Measurements from ENCODE around the gene CNIH2. TPM values are rescaled to one million over a fixed set of nuclear protein-coding genes. Genes with fewer than 3 reads are reported as not detected.
"Not testable (repeated sequence)": the region's sequence is repeated elsewhere in the genome, so short reads cannot be mapped to it uniquely, and the experiment has no call there.

The CNIH2 gene
- total and polyA plus RNA-seq, 2 experiments from 2014 or later: 2.1 to 8.9 TPM

GRCh38 chr11:66299186-66299585 is 21.2 kb downstream of the CNIH2 start:
- no peaks in the 10 kb centered on the region for H3K36me3 ChIP-seq
- DNase-seq (ENCODE audit: low read depth in 1 of 2, low spot score in 1 of 2): no peak
- H3K9me3 ChIP-seq (ENCODE audit: low read depth): no peaks in the 10 kb centered on the region
- H3K4me3 ChIP-seq: no peak overlapping the region
- no peaks in the 10 kb centered on the region for H3K4me1 ChIP-seq (ENCODE audit: low read depth)
- no peak for TF ChIP-seq CTCF (IDR thresholded peaks at IDR 0.05; ENCODE audit: low read depth, low read length)
- no peak overlapping the region for H3K27ac ChIP-seq
- peaks cover 10% of the 10 kb centered on the region for H3K27me3 ChIP-seq

DNA sequence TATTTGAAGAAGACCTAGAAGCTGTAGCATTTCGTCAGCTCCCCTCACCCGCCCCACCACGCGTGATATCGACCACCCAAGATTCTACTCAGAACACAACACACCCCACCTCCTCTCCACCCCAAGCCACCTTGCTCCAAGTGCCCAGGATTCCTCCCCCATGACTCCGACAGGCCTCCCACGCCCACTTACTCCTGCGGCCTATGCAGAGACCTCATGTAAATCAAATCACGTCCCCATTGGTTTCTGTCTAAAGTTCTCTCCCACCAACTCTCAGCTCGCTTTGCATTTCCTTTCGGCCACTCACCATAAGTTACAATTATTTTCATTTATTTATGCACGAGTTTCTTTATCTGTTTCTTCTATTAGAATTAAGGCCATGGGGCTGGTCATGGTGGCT is 24.7 kb downstream of the CNIH2 start:
- Histone ChIP-seq H3K4me3 (no peak overlapping the region), H3K27me3 (no peaks in the 10 kb centered on the region), H3K4me1 (ENCODE audit: low read depth) (no peaks in the 10 kb centered on the region), H3K36me3 (no peaks in the 10 kb centered on the region), H3K9me3 (ENCODE audit: low read depth) (no peaks in the 10 kb centered on the region), H3K27ac (no peak overlapping the region)
- DNase-seq (ENCODE audit: low read depth in 1 of 2, low spot score in 1 of 2): no peak
- no peak for TF ChIP-seq CTCF (IDR thresholded peaks at IDR 0.05; ENCODE audit: low read depth, low read length)

DNA sequence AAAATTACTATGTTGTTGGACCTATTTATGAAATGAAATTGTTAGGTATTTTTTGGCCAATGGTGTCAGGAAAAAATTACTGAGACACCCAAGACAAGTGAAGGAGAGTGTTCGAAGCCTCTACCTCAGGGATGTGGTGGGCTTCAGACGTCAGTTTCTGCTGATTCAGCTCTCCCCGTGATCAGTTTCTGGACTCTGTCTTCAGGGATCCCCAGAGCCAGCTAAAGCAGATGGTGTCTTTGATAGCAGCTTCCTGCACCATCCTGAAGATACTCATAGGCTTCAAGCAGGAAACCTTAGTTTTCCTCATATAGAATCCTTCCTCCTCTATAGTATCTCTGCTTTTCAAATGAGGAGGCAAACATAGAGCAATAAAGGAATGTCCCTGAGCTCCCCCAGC is 31.5 kb downstream of the CNIH2 start:
- H3K9me3 ChIP-seq (ENCODE audit: low read depth): no peaks in the 10 kb centered on the region
- no peaks in the 10 kb centered on the region for H3K36me3 ChIP-seq
- no peak overlapping the region for H3K4me3 ChIP-seq
- H3K4me1 ChIP-seq (ENCODE audit: low read depth): peaks cover 12% of the 10 kb centered on the region
- no peak for TF ChIP-seq CTCF (IDR thresholded peaks at IDR 0.05; ENCODE audit: low read depth, low read length)
- DNase-seq (ENCODE audit: low read depth in 1 of 2, low spot score in 1 of 2): no peak
- no peak overlapping the region for H3K27ac ChIP-seq
- H3K27me3 ChIP-seq: no peaks in the 10 kb centered on the region

DNA sequence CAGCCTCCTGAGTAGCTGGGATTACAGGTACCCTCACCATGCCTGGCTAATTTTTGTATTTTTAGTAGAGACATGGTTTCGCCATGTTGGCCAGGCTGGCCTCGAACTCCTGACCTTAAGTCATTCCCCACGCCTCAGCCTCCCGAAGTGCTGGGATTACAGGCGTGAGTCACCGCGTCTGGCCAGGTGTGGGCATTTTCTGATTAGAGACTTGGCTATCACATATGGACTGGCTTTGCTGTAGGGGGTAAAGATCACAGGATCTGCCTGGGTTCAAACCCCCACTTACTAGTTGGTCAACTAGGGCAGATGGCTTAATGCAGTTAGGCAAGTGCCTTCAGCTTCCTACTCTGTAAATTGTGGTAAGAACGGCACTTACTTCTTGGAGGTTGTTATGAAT is 32.3 kb downstream of the CNIH2 start:
- TF ChIP-seq CTCF (IDR thresholded peaks at IDR 0.05; ENCODE audit: low read depth, low read length): no peak
- Histone ChIP-seq H3K4me1 (ENCODE audit: low read depth) (peaks cover 12% of the 10 kb centered on the region), H3K27ac (no peak overlapping the region), H3K27me3 (no peaks in the 10 kb centered on the region), H3K4me3 (no peak overlapping the region), H3K36me3 (no peaks in the 10 kb centered on the region), H3K9me3 (ENCODE audit: low read depth) (no peaks in the 10 kb centered on the region)
- no peak for DNase-seq (ENCODE audit: low read depth in 1 of 2, low spot score in 1 of 2)

- H3K27ac ChIP-seq: peak overlapping the region; percentile 84
- not testable (repeated sequence) for H3K36me3 ChIP-seq; DNase-seq (ENCODE audit: low read depth in 1 of 2, low spot score in 1 of 2); H3K9me3 ChIP-seq (ENCODE audit: low read depth); H3K4me3 ChIP-seq; H3K27me3 ChIP-seq
- H3K4me1 ChIP-seq (ENCODE audit: low read depth): peaks cover 12% of the 10 kb centered on the region
Observed at GRCh38 chr11:66310803-66311440, 32.9 kb downstream of the CNIH2 start.

DNA sequence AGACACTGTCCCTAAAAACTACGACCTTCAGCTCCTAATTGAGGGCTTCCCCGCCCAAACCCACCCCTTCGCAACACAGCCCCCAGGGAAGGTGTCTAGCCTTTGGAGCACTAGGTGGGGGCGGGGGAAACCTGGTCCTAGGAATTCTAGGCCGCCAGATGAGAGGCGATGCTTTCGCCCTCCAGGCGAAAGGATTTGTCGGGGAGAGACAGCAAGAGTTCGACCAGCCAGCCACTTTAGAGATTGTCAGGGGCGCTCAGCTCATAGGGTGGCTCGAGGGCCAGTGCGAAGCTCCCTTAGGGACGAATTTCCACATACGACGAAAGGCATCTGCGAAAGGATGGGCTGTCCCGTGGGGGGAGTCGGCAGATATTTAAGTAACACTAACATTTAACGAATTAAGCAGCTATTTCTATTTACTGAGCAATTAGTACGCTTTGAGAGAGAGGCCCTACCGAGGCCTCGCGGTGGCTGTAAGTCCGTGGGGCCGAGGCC is 33.5 kb downstream of the CNIH2 start:
- peak overlapping the region; percentile 84 for H3K27ac ChIP-seq
- no peak for DNase-seq (ENCODE audit: low read depth in 1 of 2, low spot score in 1 of 2)
- H3K9me3 ChIP-seq (ENCODE audit: low read depth): no peaks in the 10 kb centered on the region
- H3K4me3 ChIP-seq: peak overlapping the region; percentile 49
- no peaks in the 10 kb centered on the region for H3K27me3 ChIP-seq
- peaks cover 14% of the 10 kb centered on the region for H3K4me1 ChIP-seq (ENCODE audit: low read depth)
- TF ChIP-seq CTCF (IDR thresholded peaks at IDR 0.05; ENCODE audit: low read depth, low read length): no peak
- no peaks in the 10 kb centered on the region for H3K36me3 ChIP-seq
